Breast epithelium (tissue), 4 donors: ENCODE measurements around the gene TMEM63B. TPM values are rescaled to one million over a fixed set of nuclear protein-coding genes. Genes with fewer than 3 reads are reported as not detected.

Experiments used
- DNase-seq, 2 donors: peaks; one replicate each; pipeline ENCODE4 v3.0.0-alpha.2; 2019; ENCODE audit warnings: low spot score in 2 of 2
- H3K27ac ChIP-seq, 2 donors: fragments of 200-600 bp; sonication (generic) in 1 of 2; one replicate each; pipeline ENCODE4 v1.5.1; 2016 to 2019; ENCODE audit warnings: mild to moderate bottlenecking in 1 of 2
- H3K27me3 ChIP-seq, 2 donors: fragments of 200-600 bp; sonication (generic) in 1 of 2; one replicate each; pipeline versions ENCODE4 v1.5.1 to v1.6.0; 2017 to 2019; ENCODE audit warnings: control low read depth in 1 of 2, mild to moderate bottlenecking in 1 of 2
- H3K36me3 ChIP-seq: fragments of 200-600 bp; one replicate; pipeline ENCODE4 v1.5.1; 2019
- H3K4me1 ChIP-seq, 2 donors: fragments of 200-600 bp; sonication (generic); one replicate each; pipeline ENCODE4 v1.5.1; 2016 to 2019; ENCODE audit warnings: control low read depth in 1 of 2
- H3K4me3 ChIP-seq, 3 donors: fragments of 200-600 bp; sonication (generic); 1 replicate in 2 of 3; 2 replicates in 1 of 3; pipeline ENCODE4 v1.5.1; 2016 to 2019; ENCODE audit warnings: mild to moderate bottlenecking in 3 of 3, moderate library complexity in 2 of 3
- H3K9me3 ChIP-seq, 2 donors: fragments of 200-600 bp; sonication (generic) in 1 of 2; one replicate each; pipeline ENCODE4 v1.5.1; 2016 to 2019; ENCODE audit warnings: control low read depth in 1 of 2
- CTCF ChIP-seq, 3 donors: fragments of 450-650 bp; IDR thresholded peaks; one replicate each; pipeline ENCODE4 v1.5.1; 2016 to 2017; ENCODE audit warnings: antibody characterized with exemption in 3 of 3, mild to moderate bottlenecking in 3 of 3, moderate library complexity in 3 of 3
- POLR2A ChIP-seq: fragments of 450-650 bp; IDR thresholded peaks from one replicate; pipeline ENCODE4 v1.6.1; 2016; ENCODE audit warnings: antibody characterized with exemption, mild to moderate bottlenecking, moderate library complexity
- POLR2AphosphoS5 ChIP-seq, 3 donors: sonication (generic); formaldehyde crosslinking; IDR thresholded peaks; one replicate each; pipeline ENCODE4 v1.6.1; 2017; ENCODE audit warnings: antibody characterized with exemption in 3 of 3
- intact Hi-C: fragments of 100-400 bp; cut with DNase I; formaldehyde crosslinking; loops from one replicate; pipeline ENCODE4 v1.15.1; 2023; ENCODE audit warnings: low total_unique reads
- total RNA-seq, 3 donors: library from RNA; depleted of rRNA; stranded (reverse); fragments of >200 nt; gene quantifications; one replicate each; pipeline ENCODE4 v1.1.0, GENCODE V29; 2016

Gene TMEM63B
- total RNA-seq, 3 donors from 2014 or later, result 16.7 to 21.8 (median 18.9) TPM

GRCh38 chr6:44166591-44167184, 39.3 kb downstream of the TMEM63B start:
- no peak overlapping the region for H3K27ac ChIP-seq
- no peaks in the 10 kb centered on the region for H3K9me3 ChIP-seq
- no peaks in the 10 kb centered on the region for H3K27me3 ChIP-seq
- no peaks in the 10 kb centered on the region for H3K4me1 ChIP-seq
- no peaks in the 10 kb centered on the region for H3K36me3 ChIP-seq
- no peak overlapping the region for H3K4me3 ChIP-seq
- DNase-seq, result no peak
- intact Hi-C loops, result no loop called here
- TF ChIP-seq POLR2A (no peak), CTCF (IDR thresholded peaks at IDR 0.05) (no peak), POLR2AphosphoS5 (IDR thresholded peaks at IDR 0.05) (no peak)

- Histone ChIP-seq H3K4me1 (no peaks in the 10 kb centered on the region), H3K4me3 (no peak overlapping the region), H3K36me3 (no peaks in the 10 kb centered on the region), H3K9me3 (no peaks in the 10 kb centered on the region), H3K27me3 (no peaks in the 10 kb centered on the region), H3K27ac (no peak overlapping the region)
- no peak for DNase-seq
- intact Hi-C loops, result no loop called here
- TF ChIP-seq POLR2A (no peak), POLR2AphosphoS5 (IDR thresholded peaks at IDR 0.05) (no peak), CTCF (IDR thresholded peaks at IDR 0.05) (no peak)
These were observed 40.2 kb downstream of the TMEM63B start for GRCh38 chr6:44167567-44167966.

GRCh38 chr6:44169154-44169553, 41.8 kb downstream of the TMEM63B start:
- no peak for DNase-seq
- TF ChIP-seq CTCF (IDR thresholded peaks at IDR 0.05) (no peak), POLR2AphosphoS5 (IDR thresholded peaks at IDR 0.05) (no peak), POLR2A (no peak)
- Histone ChIP-seq H3K9me3 (no peaks in the 10 kb centered on the region), H3K36me3 (no peaks in the 10 kb centered on the region), H3K4me3 (no peak overlapping the region), H3K27me3 (no peaks in the 10 kb centered on the region), H3K4me1 (no peaks in the 10 kb centered on the region), H3K27ac (no peak overlapping the region)
- intact Hi-C loops, result no loop called here

GRCh38 chr6:44169886-44170570, 42.7 kb downstream of the TMEM63B start:
- intact Hi-C loops, result loop anchor here (5.0 kb wide), 1 partner anchor 67 kb away; no protein-coding TSS in a partner anchor
- no peaks in the 10 kb centered on the region for H3K4me1 ChIP-seq
- no peak for TF ChIP-seq POLR2AphosphoS5 (IDR thresholded peaks at IDR 0.05)
- no peak for TF ChIP-seq CTCF (IDR thresholded peaks at IDR 0.05)
- no peak for TF ChIP-seq POLR2A
- no peak for DNase-seq
- H3K9me3 ChIP-seq, result no peaks in the 10 kb centered on the region
- no peaks in the 10 kb centered on the region for H3K36me3 ChIP-seq
- no peaks in the 10 kb centered on the region for H3K27me3 ChIP-seq
- H3K4me3 ChIP-seq, result no peak overlapping the region
- H3K27ac ChIP-seq, result no peak overlapping the region

- no peak for DNase-seq
- H3K27me3 ChIP-seq, result no peaks in the 10 kb centered on the region
- TF ChIP-seq CTCF (IDR thresholded peaks at IDR 0.05), result no peak
- no peak for TF ChIP-seq POLR2A
- no peak for TF ChIP-seq POLR2AphosphoS5 (IDR thresholded peaks at IDR 0.05)
- intact Hi-C loops, result loop anchor here (5.0 kb wide), 1 partner anchor 65 kb away; no protein-coding TSS in a partner anchor
- no peaks in the 10 kb centered on the region for H3K4me1 ChIP-seq
- no peak overlapping the region for H3K4me3 ChIP-seq
- no peak overlapping the region for H3K27ac ChIP-seq
- H3K9me3 ChIP-seq, result no peaks in the 10 kb centered on the region
- no peaks in the 10 kb centered on the region for H3K36me3 ChIP-seq
These were observed 44.7 kb downstream of the TMEM63B start for GRCh38 chr6:44171899-44172546.
